Thyroid gland (tissue), 4 donors: ENCODE data around the gene FRMPD2.

Experiments used
- CTCF ChIP-seq, 6 experiments: fragments of 200-600 bp in 3 of 6; fragments of 450-650 bp in 3 of 6; sonication (generic) in 3 of 6; IDR thresholded peaks; one replicate each; pipeline ENCODE4 v1.5.1; 2016 to 2019; ENCODE audit warnings: antibody characterized with exemption in 6 of 6, mild to moderate bottlenecking in 2 of 6, inconsistent platforms in 1 of 6, moderate library complexity in 1 of 6
- POLR2A ChIP-seq, 2 donors: fragments of 450-650 bp; IDR thresholded peaks; one replicate each; pipeline ENCODE4 v1.6.1; 2017; ENCODE audit warnings: antibody characterized with exemption in 2 of 2, mild to moderate bottlenecking in 2 of 2, moderate library complexity in 1 of 2

- TF ChIP-seq CTCF (IDR thresholded peaks at IDR 0.05) (no peak), POLR2A (IDR thresholded peaks at IDR 0.05) (no peak)
These were observed 61.4 kb downstream of the FRMPD2 start for GRCh38 chr10:48213047-48213446.
